HCT116 (cell line): ENCODE results near the gene CDCA4. TPM values are rescaled to one million over a fixed set of nuclear protein-coding genes. Genes with fewer than 3 reads are reported as not detected.

Experiments used
- ATAC-seq: fragments of 200-7000 bp; cut with Tn5 transposase; 2 replicates; pipeline ENCODE4 v1.9.1; 2020; ENCODE audit warnings: mild to moderate bottlenecking, moderate library complexity
- BruUV-seq: library from RNA; stranded (reverse); fragments of 400-500 nt; replicated peaks from 2 replicates; lab custom pipeline; 2021; lab: Mats Ljungman, UMichigan
- CTCF ChIA-PET: fragments of 300-600 bp; sonication (Branson Sonifier 250); formaldehyde crosslinking; loops from one replicate; lab custom pipeline; 2021; ENCODE audit warnings: antibody characterized with exemption; lab: Charles Lee
- POLR2A ChIA-PET: fragments of 300-600, 350-600 bp; sonication (Branson Sonifier 250); formaldehyde crosslinking; loops from one replicate; lab custom pipeline; 2021; ENCODE audit warnings: antibody characterized with exemption; lab: Charles Lee
- RAD21 ChIA-PET, 2 experiments: fragments of 300-600 bp; sonication (Branson Sonifier 250); formaldehyde crosslinking; loops; one replicate each; lab custom pipeline; 2023; ENCODE audit warnings: low total read pairs in 2 of 2; ENCODE audit not compliant: uncharacterized antibody in 2 of 2, unreplicated experiment in 2 of 2, low non-redundant PET in 1 of 2; lab: Charles Lee
- DNase-seq: peaks from one replicate; pipeline ENCODE4 v3.0.0-alpha.2; 2010; ENCODE audit warnings: low read depth, low spot score
- H2AFZ ChIP-seq: fragments of 200-600 bp; shearing (Covaris generic), sonication (generic); 2 replicates; pipeline ENCODE4 v1.6.1; 2017; ENCODE audit warnings: low read depth, mixed run types, mixed read lengths, antibody characterized with exemption, low read length; ENCODE audit not compliant: poor library complexity, severe bottlenecking
- H3K27ac ChIP-seq: 2 replicates; pipeline ENCODE4 v1.5.1; 2012; ENCODE audit warnings: low read depth, low read length
- H3K27me3 ChIP-seq: fragments of 200-600 bp; sonication (generic); 2 replicates; pipeline ENCODE4 v1.6.1; 2016; ENCODE audit warnings: mixed run types, low read length, mixed read lengths; ENCODE audit not compliant: insufficient read depth
- H3K36me3 ChIP-seq, 2 experiments: fragments of 200-500 bp in 1 of 2; fragments of 200-600 bp in 1 of 2; sonication (Bioruptor generic) in 1 of 2; sonication (generic) in 1 of 2; 2 replicates each; pipeline versions ENCODE4 v1.5.1 to v1.6.1; 2014 to 2016; ENCODE audit warnings: low read length in 2 of 2, inconsistent platforms in 1 of 2, mixed read lengths in 1 of 2, mixed run types in 1 of 2; ENCODE audit not compliant: insufficient read depth in 2 of 2, control insufficient read depth in 1 of 2
- H3K4me1 ChIP-seq, 2 experiments: fragments of 200-600 bp in 1 of 2; sonication (generic) in 1 of 2; 2 replicates each; pipeline versions ENCODE4 v1.5.1 to v1.6.1; 2012 to 2017; ENCODE audit warnings: low read length in 2 of 2, inconsistent platforms in 1 of 2, mild to moderate bottlenecking in 1 of 2, mixed read lengths in 1 of 2, mixed run types in 1 of 2, moderate library complexity in 1 of 2; ENCODE audit not compliant: insufficient read depth in 2 of 2, control insufficient read depth in 1 of 2
- H3K4me2 ChIP-seq: fragments of 200-600 bp; sonication (generic); 2 replicates; pipeline ENCODE4 v1.6.1; 2017; ENCODE audit warnings: mixed run types, low read length, mixed read lengths
- H3K4me3 ChIP-seq, 2 experiments: fragments of 200-600 bp in 1 of 2; sonication (generic) in 1 of 2; replicated peaks in 1 of 2; 2 replicates each; pipeline ENCODE4 v1.5.1; 2011 to 2016; ENCODE audit warnings: low read length in 2 of 2, control low read depth in 1 of 2, low read depth in 1 of 2, mild to moderate bottlenecking in 1 of 2, mixed read lengths in 1 of 2, mixed run types in 1 of 2
- H3K79me2 ChIP-seq: fragments of 200-600 bp; sonication (generic); 2 replicates; pipeline ENCODE4 v1.6.1; 2017; ENCODE audit warnings: mild to moderate bottlenecking, mixed run types, low read length, moderate library complexity, mixed read lengths; ENCODE audit not compliant: insufficient read depth
- H3K9ac ChIP-seq: fragments of 200-600 bp; sonication (generic); 2 replicates; pipeline ENCODE4 v1.6.1; 2016; ENCODE audit warnings: low read length, mixed read lengths
- H3K9me2 ChIP-seq: fragments of 200-600 bp; sonication (generic), shearing (Covaris generic); 2 replicates; pipeline ENCODE4 v1.6.1; 2017; ENCODE audit warnings: mixed run types, mild to moderate bottlenecking, moderate library complexity; ENCODE audit not compliant: insufficient read depth
- H3K9me3 ChIP-seq, 2 experiments: fragments of 200-500 bp in 1 of 2; fragments of 200-600 bp in 1 of 2; sonication (Bioruptor generic) in 1 of 2; sonication (generic) in 1 of 2; 2 replicates each; pipeline ENCODE4 v1.6.1; 2014 to 2017; ENCODE audit warnings: low read length in 2 of 2, mixed read lengths in 2 of 2, inconsistent platforms in 1 of 2, low read depth in 1 of 2, mild to moderate bottlenecking in 1 of 2, mixed run types in 1 of 2, moderate library complexity in 1 of 2; ENCODE audit not compliant: control insufficient read depth in 1 of 2, insufficient read depth in 1 of 2
- H4K20me1 ChIP-seq: fragments of 200-600 bp; sonication (generic), shearing (Covaris generic); 2 replicates; pipeline ENCODE4 v1.6.1; 2017; ENCODE audit warnings: mixed run types, mild to moderate bottlenecking, moderate library complexity; ENCODE audit not compliant: insufficient read depth
- EGR1 ChIP-seq: IDR thresholded peaks from 2 replicates; pipeline ENCODE4 v1.6.1; 2012; ENCODE audit warnings: low read depth
- EZH2phosphoT487 ChIP-seq: fragments of 200-600 bp; IDR thresholded peaks from 2 replicates; pipeline ENCODE4 v1.6.1; 2018; ENCODE audit warnings: antibody characterized with exemption, borderline replicate concordance
- FOSL1 ChIP-seq: IDR thresholded peaks from 2 replicates; pipeline ENCODE4 v1.6.1; 2012; ENCODE audit warnings: low read depth
- POLR2AphosphoS5 ChIP-seq: IDR thresholded peaks from 2 replicates; pipeline ENCODE4 v1.6.1; 2011; ENCODE audit warnings: mild to moderate bottlenecking, low read depth, low read length, moderate library complexity
- REST ChIP-seq: IDR thresholded peaks from 2 replicates; pipeline ENCODE4 v1.6.1; 2012; ENCODE audit warnings: low read depth
- SP1 ChIP-seq: IDR thresholded peaks from 2 replicates; pipeline ENCODE4 v1.6.1; 2012; ENCODE audit warnings: low read depth
- ZBTB33 ChIP-seq: IDR thresholded peaks from 2 replicates; pipeline ENCODE4 v1.6.1; 2011; ENCODE audit warnings: mild to moderate bottlenecking, low read length, moderate library complexity; ENCODE audit not compliant: insufficient replicate concordance; ENCODE audit errors: extremely low read depth
- ZNF274 ChIP-seq: fragments of 200-500 bp; sonication (Bioruptor generic); IDR thresholded peaks from 2 replicates; pipeline ENCODE4 v1.6.1; 2014; ENCODE audit warnings: mild to moderate bottlenecking, low read depth, low read length, inconsistent platforms
- intact Hi-C: fragments of 100-400 bp; cut with micrococcal nuclease; formaldehyde crosslinking; loops from 2 replicates; pipeline ENCODE4 v1.10.0; 2022
- total RNA-seq: library from RNA; stranded (reverse); gene quantifications from one replicate; pipeline ENCODE4 v1.2.1, GENCODE V29; 2021; ENCODE audit not compliant: unreplicated experiment

CDCA4 gene
- total RNA-seq, 1 experiment from 2014 or later: 62.4 TPM

- Histone ChIP-seq H3K4me2 (no peak overlapping the region), H3K9ac (no peak overlapping the region), H3K27me3 (no peaks in the 10 kb centered on the region), H3K9me2 (no peaks in the 10 kb centered on the region), H3K36me3 (no peaks in the 10 kb centered on the region), H4K20me1 (no peaks in the 10 kb centered on the region), H3K4me1 (peaks cover 28 to 46% of the 10 kb centered on the region in 2 experiments), H3K9me3 (no peaks in the 10 kb centered on the region), H3K79me2 (peaks cover 5% of the 10 kb centered on the region; the same call in 1 of the 2 replicates), H3K4me3 (no peak overlapping the region), H2AFZ (no peak overlapping the region), H3K27ac (no peak overlapping the region)
- ChIA-PET CTCF (no interaction called here), POLR2A (no interaction called here), RAD21 (no interaction called here)
- no TSS peak for BruUV-seq
- TF ChIP-seq EZH2phosphoT487: no peak
- TF ChIP-seq FOSL1: no peak
- no peak for TF ChIP-seq REST
- TF ChIP-seq ZNF274: no peak
- no peak for TF ChIP-seq ZBTB33
- no peak for TF ChIP-seq EGR1
- no peak for TF ChIP-seq POLR2AphosphoS5
- no peak for TF ChIP-seq SP1
- intact Hi-C loops: no loop called here
- DNase-seq (no peak), ATAC-seq (no peak)
Observed at GRCh38 chr14:104982548-104983230, 38.2 kb downstream of the CDCA4 start.
